ENCODE results near the gene MDM2.

The MDM2 gene

DNA sequence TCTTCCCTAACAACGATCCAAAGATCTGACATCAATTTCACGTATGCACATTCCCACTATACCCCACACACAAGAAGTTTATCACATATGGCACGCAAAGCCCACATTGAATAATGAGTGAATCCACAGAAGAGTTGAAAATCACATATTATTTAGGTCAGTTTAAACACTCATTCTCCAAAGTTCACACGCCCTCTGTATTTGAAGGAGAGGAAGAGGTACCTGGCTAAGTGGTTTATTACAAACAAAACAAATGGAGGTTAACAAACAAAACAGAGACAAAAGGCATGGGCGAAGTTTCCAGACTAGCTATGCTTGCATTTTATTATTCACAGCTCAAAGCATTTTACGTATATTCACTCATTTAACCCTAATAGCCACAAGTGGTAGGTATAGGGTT is 83.2 kb downstream of the MDM2 start:
- CTCF ChIA-PET, result interaction anchor here (1.3 to 1.6 kb wide), 2 partner anchors 12 to 20 kb away, joined by 3 to 5 read pairs; no protein-coding TSS in a partner anchor

DNA sequence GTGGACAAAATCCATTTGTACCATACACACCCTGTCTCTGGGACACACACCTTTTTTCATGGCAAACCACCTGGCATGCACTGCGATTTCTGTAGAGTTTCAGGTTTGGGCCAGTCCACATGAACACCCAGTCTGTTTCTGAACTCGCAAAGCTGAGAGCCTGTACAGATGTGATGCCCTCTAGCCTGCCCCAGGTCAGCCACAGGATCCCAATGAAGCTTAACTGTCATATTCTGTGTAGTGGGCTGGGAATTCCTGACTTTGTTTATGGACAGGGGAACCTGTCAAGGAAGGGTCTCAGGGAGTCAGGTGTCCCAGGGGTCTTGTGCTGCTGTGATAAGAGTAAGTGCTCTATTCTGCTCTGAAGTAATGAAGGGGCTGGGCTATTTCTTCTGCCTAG is 85.2 kb downstream of the MDM2 start:
- no peak for DNase-seq (ENCODE audit: extremely low spot score)
- TF ChIP-seq, protein P1, sequence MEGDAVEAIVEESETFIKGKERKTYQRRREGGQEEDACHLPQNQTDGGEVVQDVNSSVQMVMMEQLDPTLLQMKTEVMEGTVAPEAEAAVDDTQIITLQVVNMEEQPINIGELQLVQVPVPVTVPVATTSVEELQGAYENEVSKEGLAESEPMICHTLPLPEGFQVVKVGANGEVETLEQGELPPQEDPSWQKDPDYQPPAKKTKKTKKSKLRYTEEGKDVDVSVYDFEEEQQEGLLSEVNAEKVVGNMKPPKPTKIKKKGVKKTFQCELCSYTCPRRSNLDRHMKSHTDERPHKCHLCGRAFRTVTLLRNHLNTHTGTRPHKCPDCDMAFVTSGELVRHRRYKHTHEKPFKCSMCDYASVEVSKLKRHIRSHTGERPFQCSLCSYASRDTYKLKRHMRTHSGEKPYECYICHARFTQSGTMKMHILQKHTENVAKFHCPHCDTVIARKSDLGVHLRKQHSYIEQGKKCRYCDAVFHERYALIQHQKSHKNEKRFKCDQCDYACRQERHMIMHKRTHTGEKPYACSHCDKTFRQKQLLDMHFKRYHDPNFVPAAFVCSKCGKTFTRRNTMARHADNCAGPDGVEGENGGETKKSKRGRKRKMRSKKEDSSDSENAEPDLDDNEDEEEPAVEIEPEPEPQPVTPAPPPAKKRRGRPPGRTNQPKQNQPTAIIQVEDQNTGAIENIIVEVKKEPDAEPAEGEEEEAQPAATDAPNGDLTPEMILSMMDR (IDR thresholded peaks at IDR 0.05; ENCODE audit: control extremely low read depth, extremely low read depth, low read depth, missing control alignments), result no peak
- CTCF ChIA-PET, result no interaction called here
- POLR2A ChIA-PET, result no interaction called here

More for the DNA sequence above, 83.2 kb downstream of the MDM2 start:
- no peak for DNase-seq (ENCODE audit: extremely low spot score)
- TF ChIP-seq, protein P1 (IDR thresholded peaks at IDR 0.05; ENCODE audit: control extremely low read depth, extremely low read depth, low read depth, missing control alignments), result no peak
- POLR2A ChIA-PET, result no interaction called here

DNA sequence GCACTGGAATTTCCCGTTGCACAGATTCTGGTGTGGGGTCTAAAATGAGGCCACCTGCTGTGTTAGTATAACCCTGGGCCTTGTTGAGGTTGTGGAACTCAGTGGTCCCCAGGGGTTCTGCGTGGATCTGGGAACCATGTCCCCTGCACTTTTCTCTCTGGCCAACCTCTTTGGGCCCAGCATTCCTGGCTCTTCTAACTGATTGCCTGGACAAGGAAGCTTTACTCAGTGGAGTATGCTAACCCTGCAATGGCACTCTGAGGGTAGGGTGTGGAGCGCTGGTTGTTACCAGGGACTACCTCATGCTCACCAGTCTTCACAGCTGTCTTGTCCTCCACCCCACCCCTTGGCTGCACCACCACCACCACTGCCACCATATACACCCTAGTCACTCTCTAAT is 85.8 kb downstream of the MDM2 start:
- CTCF ChIA-PET, result interaction anchor here (1.4 kb wide), 1 partner anchor 17 kb away, joined by 3 read pairs; no protein-coding TSS in a partner anchor
- TF ChIP-seq, protein P1 (IDR thresholded peaks at IDR 0.05; ENCODE audit: control extremely low read depth, extremely low read depth, low read depth, missing control alignments), result no peak
- no peak for DNase-seq (ENCODE audit: extremely low spot score)
- POLR2A ChIA-PET, result no interaction called here

DNA sequence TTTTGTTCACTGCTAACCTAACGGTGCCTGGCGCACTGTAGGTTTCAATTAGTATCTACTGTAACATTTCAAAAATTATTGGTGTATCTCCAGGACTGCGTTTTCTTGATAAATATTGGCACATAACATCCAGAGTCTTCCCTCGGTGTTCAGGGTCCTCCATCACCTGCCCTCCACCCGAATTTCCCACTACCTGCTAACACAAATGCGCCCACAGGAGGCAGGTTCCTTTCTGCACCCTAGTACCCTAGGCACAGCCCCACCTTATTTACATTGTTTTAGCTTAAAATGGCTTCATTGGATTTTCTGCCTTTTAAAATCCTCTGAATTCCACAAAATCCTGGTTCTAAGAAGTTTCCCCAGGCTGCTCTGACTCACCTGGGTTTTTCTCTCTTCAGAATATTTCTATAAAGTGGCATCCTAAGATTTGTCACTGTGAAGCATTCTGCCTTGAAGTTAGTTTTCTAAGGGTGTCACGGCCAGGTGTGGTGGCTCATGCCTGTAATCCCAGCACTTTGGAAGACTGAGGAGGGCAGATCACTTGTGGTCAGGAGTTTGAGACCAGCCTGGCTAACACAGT is 86.4 kb downstream of the MDM2 start:
- ChIA-PET POLR2A (no interaction called here), CTCF (interaction anchor here (1.4 kb wide), 1 partner anchor 17 kb away, joined by 3 read pairs; no protein-coding TSS in a partner anchor)
- TF ChIP-seq, protein P1 (IDR thresholded peaks at IDR 0.05; ENCODE audit: control extremely low read depth, extremely low read depth, low read depth, missing control alignments), result no peak
- no peak for DNase-seq (ENCODE audit: extremely low spot score)

DNA sequence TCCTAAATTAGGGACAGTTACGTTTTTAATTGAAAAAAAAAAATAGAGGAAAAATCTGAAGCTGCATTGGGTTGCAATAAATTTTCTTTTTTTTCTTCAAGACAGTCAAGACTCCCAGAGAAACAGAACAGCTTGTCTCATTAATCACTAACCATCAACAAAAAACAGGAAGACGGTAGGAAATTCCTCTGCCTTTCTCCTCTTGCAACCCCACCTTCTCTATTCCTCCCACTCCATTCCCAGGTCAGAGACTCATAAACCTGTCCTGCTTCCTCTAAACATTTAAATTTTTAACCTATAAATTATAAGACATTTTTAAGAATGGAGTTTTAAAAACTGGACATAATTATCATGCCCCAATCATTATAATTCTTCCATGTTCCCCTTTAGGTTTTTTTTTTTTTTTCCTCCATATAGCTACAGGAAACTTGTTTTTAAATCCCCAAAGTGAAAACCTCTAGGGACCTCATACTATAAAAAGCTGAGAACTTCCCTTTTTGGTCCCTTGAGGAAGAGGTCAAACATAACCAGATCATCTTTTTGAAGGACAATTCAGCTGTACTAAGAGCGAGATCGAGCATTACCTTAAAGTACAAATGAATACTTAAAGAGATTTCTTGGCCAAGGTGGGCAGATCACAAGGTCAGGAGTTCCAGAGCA is 89.0 kb downstream of the MDM2 start:
- CTCF ChIA-PET, result interaction anchor here (0.9 kb wide), 1 partner anchor 12 kb away, joined by 3 read pairs; no protein-coding TSS in a partner anchor
- POLR2A ChIA-PET, result no interaction called here
- DNase-seq (ENCODE audit: extremely low spot score), result no peak
- TF ChIP-seq, protein P1 (IDR thresholded peaks at IDR 0.05; ENCODE audit: control extremely low read depth, extremely low read depth, low read depth, missing control alignments), result no peak

DNA sequence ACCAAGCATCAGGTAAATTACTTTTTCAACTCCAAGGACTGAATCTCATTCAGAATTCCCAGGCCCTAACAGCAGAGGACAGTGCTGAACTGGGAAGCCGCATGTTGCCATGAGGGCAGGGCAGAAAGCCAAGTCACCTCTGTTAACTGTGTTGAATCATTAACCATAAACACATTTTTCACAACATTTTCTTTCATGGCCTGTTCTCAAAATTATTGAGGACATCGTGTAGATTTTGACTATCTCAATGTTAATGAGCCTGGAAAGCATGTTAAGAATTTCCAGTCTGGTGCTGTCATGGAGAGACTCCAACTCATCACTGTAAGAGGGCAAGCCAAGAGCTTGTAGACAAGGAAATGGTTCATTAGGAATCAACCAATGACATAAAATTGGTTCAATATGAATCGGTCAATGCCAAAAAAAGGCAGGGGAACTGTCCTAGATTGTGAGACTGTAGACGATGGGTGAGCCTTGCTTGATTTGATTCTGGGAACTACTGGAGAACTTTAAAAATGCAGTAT is 91.3 kb downstream of the MDM2 start:
- POLR2A ChIA-PET, result no interaction called here
- DNase-seq (ENCODE audit: extremely low spot score), result no peak
- CTCF ChIA-PET, result no interaction called here
- TF ChIP-seq, protein P1 (IDR thresholded peaks at IDR 0.05; ENCODE audit: control extremely low read depth, extremely low read depth, low read depth, missing control alignments), result no peak

All from GM10248 (cell line).